Retinal pigment epithelial cell (primary cell): ENCODE measurements around the gene TBC1D22A.

ENCODE experiments used
- DNase-seq: peaks from one replicate; pipeline ENCODE4 v3.0.0-alpha.2; 2010; ENCODE audit warnings: low read depth
- H3K4me3 ChIP-seq: 2 replicates; pipeline ENCODE4 v1.5.1; 2011; ENCODE audit warnings: mild to moderate bottlenecking, low read length, control low read depth, moderate library complexity
- CTCF ChIP-seq: conservative IDR thresholded peaks from 2 replicates; pipeline ENCODE4 v1.5.1; 2011; ENCODE audit warnings: low read depth, low read length, control low read depth, inconsistent platforms

The TBC1D22A gene

GRCh38 chr22:47196166-47196849 is 433.9 kb downstream of the TBC1D22A start:
- no peak overlapping the region for H3K4me3 ChIP-seq
- no peak for DNase-seq
- no peak for TF ChIP-seq CTCF

GRCh38 chr22:47196881-47197772 is 434.7 kb downstream of the TBC1D22A start:
- H3K4me3 ChIP-seq: no peak overlapping the region
- no peak for DNase-seq
- TF ChIP-seq CTCF: no peak

GRCh38 chr22:47197773-47198500 is 435.5 kb downstream of the TBC1D22A start:
- no peak for DNase-seq
- no peak overlapping the region for H3K4me3 ChIP-seq
- no peak for TF ChIP-seq CTCF

- no peak for TF ChIP-seq CTCF
- DNase-seq: no peak
- H3K4me3 ChIP-seq: no peak overlapping the region
Observed at GRCh38 chr22:47198801-47199251, 436.4 kb downstream of the TBC1D22A start.

- no peak for TF ChIP-seq CTCF
- H3K4me3 ChIP-seq: no peak overlapping the region
- no peak for DNase-seq
Observed at GRCh38 chr22:47199261-47199978, 437.0 kb downstream of the TBC1D22A start.

- no peak for DNase-seq
- no peak for TF ChIP-seq CTCF
- H3K4me3 ChIP-seq: no peak overlapping the region
Observed at GRCh38 chr22:47199979-47200272, 437.5 kb downstream of the TBC1D22A start.
